ENCODE data around the gene GPX4. TPM values are rescaled to one million over a fixed set of nuclear protein-coding genes. Genes with fewer than 3 reads are reported as not detected.

Gene GPX4
- total RNA-seq, 4 donors from 2014 or later, result 350 to 485 (median 414) TPM

GRCh38 chr19:1066251-1066747 lies 37.5 kb upstream of the GPX4 start:
- Histone ChIP-seq H3K27ac (no peak overlapping the region), H3K36me3 (no peaks in the 10 kb centered on the region), H3K4me1 (peaks cover 3 to 42% of the 10 kb centered on the region in 2 donors), H3K4me3 (replicated peaks in 1 of 3) (no peak overlapping the region), H3K9me3 (no peaks in the 10 kb centered on the region), H3K27me3 (peaks cover 20% of the 10 kb centered on the region)
- TF ChIP-seq POLR2A (IDR thresholded peaks at IDR 0.05), result no peak
- TF ChIP-seq CTCF (IDR thresholded peaks at IDR 0.05), result no peak
- 36 to 51% methylated on average over 6 to 10 of the region's 17 CpGs for WGBS, 2 donors
- no peak for DNase-seq
- intact Hi-C loops (cut with DNase I), result no loop called here

GRCh38 chr19:1066748-1067340 lies 37.0 kb upstream of the GPX4 start, which contains the start of gene ARHGAP45:
TSS of gene ARHGAP45 (plus strand) at chr19:1067167. CDS start at chr19:1067406, 239 bp downstream.
- peak within 1 kb of the TSS in 2 of 3 donors; percentile 17 to 26 for H3K4me3 ChIP-seq (replicated peaks in 1 of 3)
- H3K36me3 ChIP-seq, result no peaks in the 10 kb centered on the region
- peak within 1 kb of the TSS in 2 of 3 donors; percentile 53 to 56 for H3K27ac ChIP-seq
- peaks cover 3 to 47% of the 10 kb centered on the region in 2 donors for H3K4me1 ChIP-seq
- peaks cover 20% of the 10 kb centered on the region for H3K27me3 ChIP-seq
- WGBS, 2 donors, result 8% methylated on average over 37 of the region's 61 CpGs; no CpG with 5 or more reads in 1 of the 2 donors
- DNase-seq, result peak in 1 of 2 donors; percentile 26
- TF ChIP-seq CTCF (IDR thresholded peaks at IDR 0.05), result no peak
- H3K9me3 ChIP-seq, result no peaks in the 10 kb centered on the region
- intact Hi-C loops (cut with DNase I), result no loop called here

GRCh38 chr19:1067341-1067957 lies 36.3 kb upstream of the GPX4 start:
- intact Hi-C loops (cut with DNase I), result no loop called here
- H3K36me3 ChIP-seq, result no peaks in the 10 kb centered on the region
- H3K9me3 ChIP-seq, result no peaks in the 10 kb centered on the region
- H3K27ac ChIP-seq, result peak overlapping the region in 2 of 3 donors; percentile 53 to 56
- DNase-seq, result no peak
- H3K27me3 ChIP-seq, result peaks cover 20% of the 10 kb centered on the region
- 3 to 4% methylated on average over 12 to 25 of the region's 38 CpGs for WGBS, 2 donors
- H3K4me1 ChIP-seq, result peaks cover 3 to 47% of the 10 kb centered on the region in 2 donors
- peak overlapping the region in 2 of 3 donors; percentile 17 to 26 for H3K4me3 ChIP-seq (replicated peaks in 1 of 3)
- no peak for TF ChIP-seq CTCF (IDR thresholded peaks at IDR 0.05)
- no peak for TF ChIP-seq POLR2A (IDR thresholded peaks at IDR 0.05)

GRCh38 chr19:1068009-1069001 lies 35.5 kb upstream of the GPX4 start:
- Histone ChIP-seq H3K27me3 (peaks cover 20% of the 10 kb centered on the region), H3K4me3 (replicated peaks in 1 of 3) (peak overlapping the region in 1 of 3 donors; percentile 26), H3K9me3 (no peaks in the 10 kb centered on the region), H3K27ac (peak overlapping the region in 2 of 3 donors; percentile 53 to 56), H3K4me1 (peaks cover 3 to 47% of the 10 kb centered on the region in 2 donors), H3K36me3 (no peaks in the 10 kb centered on the region)
- 54 to 59% methylated on average over 18 to 26 of the region's 45 CpGs for WGBS, 2 donors
- peak in 1 of 2 donors; percentile 21 for DNase-seq
- intact Hi-C loops (cut with DNase I), result no loop called here
- TF ChIP-seq POLR2A (IDR thresholded peaks at IDR 0.05) (no peak), CTCF (IDR thresholded peaks at IDR 0.05) (no peak)

Data from thyroid gland (tissue), 4 donors.